H1 (cell line): Measurements from ENCODE around the gene DPM3. TPM values are rescaled to one million over a fixed set of nuclear protein-coding genes. Genes with fewer than 3 reads are reported as not detected.

ENCODE experiments used
- BCL11A ChIP-seq, 2 experiments: IDR thresholded peaks; one replicate each; pipeline ENCODE4 v1.6.1; 2011; ENCODE audit warnings: low read depth in 2 of 2, low read length in 2 of 2, mild to moderate bottlenecking in 2 of 2
- EP300 ChIP-seq, 2 experiments: IDR thresholded peaks; 1 replicate in 1 of 2; 2 replicates in 1 of 2; pipeline ENCODE4 v1.6.1; 2011 to 2012; ENCODE audit warnings: low read depth in 2 of 2, low read length in 2 of 2, mild to moderate bottlenecking in 2 of 2, borderline replicate concordance in 1 of 2, inconsistent platforms in 1 of 2, moderate library complexity in 1 of 2
- HDAC2 ChIP-seq, 2 experiments: fragments of 300-600 bp in 1 of 2; sonication (generic) in 1 of 2; IDR thresholded peaks; 2 replicates each; pipeline ENCODE4 v1.6.1; 2011 to 2012; ENCODE audit warnings: low read depth in 2 of 2, low read length in 2 of 2, mild to moderate bottlenecking in 2 of 2, moderate library complexity in 2 of 2, borderline replicate concordance in 1 of 2, inconsistent platforms in 1 of 2
- MAFK ChIP-seq: IDR thresholded peaks from 2 replicates; pipeline ENCODE4 v1.6.1; 2012; ENCODE audit warnings: low read depth, mild to moderate bottlenecking, improper control_type of control experiment, low read length
- MAX ChIP-seq: IDR thresholded peaks from 2 replicates; pipeline ENCODE4 v1.6.1; 2012; ENCODE audit warnings: inconsistent platforms
- TEAD4 ChIP-seq: IDR thresholded peaks from 2 replicates; pipeline ENCODE4 v1.6.1; 2012; ENCODE audit warnings: low read depth, low read length, inconsistent platforms, mixed read lengths
- polyA plus RNA-seq, 7 experiments: library from polyadenylated mRNA; depleted of rRNA in 3 of 7; stranded (reverse) in 5 of 7; unstranded in 2 of 7; fragments of >200 nt in 5 of 7; fragments of 200-250 nt in 2 of 7; gene quantifications; 1 replicate in 5 of 7; 2 replicates in 1 of 7; 4 replicates in 1 of 7; pipeline versions ENCODE4 v1.2.1 to v1.2.3, GENCODE V29; 2011 to 2013; ENCODE audit warnings: missing spikeins in 2 of 7, mixed read lengths in 2 of 7
- total RNA-seq: library from RNA; stranded (reverse); fragmentation: NEBNext Ultra II Directional; extraction: Animal tissue kit (Norgen Biotek cat#: 25700); gene quantifications from 2 replicates; pipeline ENCODE4 v1.2.1, GENCODE V29; 2021

DPM3 gene
- total and polyA plus RNA-seq, 2 of the 8 experiments (the other 6 are each of a cell fraction or from before 2014, with no cell fraction given) = 44.8 to 227 TPM

- TF ChIP-seq MAFK (no peak), HDAC2 (IDR thresholded peaks at IDR 0.05; ENCODE audit: borderline replicate concordance in 1 of 2, low read depth in 2 of 2, low read length in 2 of 2) (no peak), BCL11A (IDR thresholded peaks at IDR 0.05; ENCODE audit: low read depth in 2 of 2, low read length in 2 of 2) (no peak), TEAD4 (no peak), EP300 (IDR thresholded peaks at IDR 0.05; ENCODE audit: borderline replicate concordance in 1 of 2, low read depth in 2 of 2, low read length in 2 of 2) (no peak), MAX (no peak)
Observed at GRCh38 chr1:155133799-155134281, 6.5 kb downstream of the DPM3 start (continued).
